ENCODE data around the gene HES4.

HES4 gene

DNA sequence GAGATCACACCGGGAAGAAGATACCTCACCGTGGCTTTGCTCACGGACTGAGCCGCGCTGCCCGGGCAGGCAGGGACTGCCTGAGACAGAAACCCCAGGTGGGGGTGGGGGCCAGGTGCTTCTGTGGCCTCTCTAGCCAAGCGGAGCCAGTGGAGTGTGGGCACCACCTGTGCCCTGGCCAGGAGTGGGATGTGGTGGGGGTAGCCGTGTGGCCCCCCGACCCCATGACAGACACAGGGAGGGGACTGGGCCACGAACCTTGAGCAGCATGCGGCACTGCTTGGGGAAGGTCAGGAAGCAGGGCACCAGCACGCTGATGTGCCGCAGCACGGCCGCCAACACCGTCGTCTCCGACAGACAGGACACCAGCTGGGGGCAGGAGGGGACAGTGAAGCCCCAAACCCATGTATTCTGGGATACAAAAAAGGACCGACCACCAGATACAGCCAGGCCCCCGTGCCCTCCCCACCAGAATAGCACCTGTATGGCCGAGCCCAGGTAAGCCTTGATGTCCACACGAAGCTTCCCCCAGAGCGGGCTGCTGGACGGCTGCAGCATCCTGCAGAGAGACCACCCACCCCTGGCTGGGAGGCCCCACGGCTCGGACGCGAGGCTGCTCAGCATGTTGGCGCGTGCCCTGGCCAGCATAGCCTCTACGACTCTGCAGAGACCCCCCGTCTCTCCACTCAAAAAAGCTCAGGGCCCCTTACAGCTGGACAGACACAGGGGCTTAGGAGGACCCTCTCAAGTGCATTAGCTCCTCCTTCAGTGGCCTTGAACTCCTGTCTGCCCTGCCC, 46.2 kb downstream of the HES4 start:
- in situ Hi-C loops (cut with MboI; ENCODE audit: low sequenced_read_pairs): no loop called here

DNA sequence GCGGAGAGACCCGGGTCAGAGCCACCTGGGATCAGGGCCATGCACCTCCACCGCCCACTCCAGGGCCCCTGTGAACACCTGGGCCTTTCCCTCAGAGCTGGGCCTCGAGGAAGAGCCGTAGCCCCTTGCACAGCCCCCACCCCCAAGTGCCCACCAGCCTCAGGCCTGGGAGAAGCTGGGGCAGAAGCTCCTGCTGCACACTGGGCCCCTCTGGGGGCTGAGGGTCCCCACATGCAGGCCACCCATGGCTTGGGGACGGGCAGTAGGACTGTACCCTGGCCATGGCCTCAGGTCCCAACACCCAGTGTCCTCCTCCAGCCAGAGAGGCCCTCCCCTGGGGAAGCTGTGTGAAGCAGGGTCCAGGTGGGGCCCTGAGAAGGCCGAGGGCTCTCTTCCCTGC, 47.3 kb downstream of the HES4 start:
- in situ Hi-C loops (cut with MboI; ENCODE audit: low sequenced_read_pairs): no loop called here

DNA sequence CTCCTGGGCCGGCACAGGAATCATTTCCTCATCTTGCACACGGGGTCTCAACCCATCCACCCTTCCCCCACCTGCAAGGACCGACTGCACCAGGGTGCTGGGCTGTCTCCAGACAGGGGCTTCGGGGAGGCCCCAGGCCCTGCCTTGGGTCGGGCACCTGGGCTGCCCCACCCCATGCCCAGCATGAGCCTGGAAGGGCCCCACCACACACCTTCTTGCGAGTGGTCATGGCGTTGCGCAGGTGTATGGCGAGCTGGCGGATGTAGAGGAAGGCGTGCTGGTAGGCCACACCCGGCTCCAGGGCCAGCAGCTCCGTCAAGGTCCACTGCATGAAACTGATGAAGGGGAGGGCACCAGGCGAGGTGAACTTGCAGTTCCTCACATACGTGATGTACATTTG, 47.7 kb downstream of the HES4 start:
- in situ Hi-C loops (cut with MboI; ENCODE audit: low sequenced_read_pairs): no loop called here

DNA sequence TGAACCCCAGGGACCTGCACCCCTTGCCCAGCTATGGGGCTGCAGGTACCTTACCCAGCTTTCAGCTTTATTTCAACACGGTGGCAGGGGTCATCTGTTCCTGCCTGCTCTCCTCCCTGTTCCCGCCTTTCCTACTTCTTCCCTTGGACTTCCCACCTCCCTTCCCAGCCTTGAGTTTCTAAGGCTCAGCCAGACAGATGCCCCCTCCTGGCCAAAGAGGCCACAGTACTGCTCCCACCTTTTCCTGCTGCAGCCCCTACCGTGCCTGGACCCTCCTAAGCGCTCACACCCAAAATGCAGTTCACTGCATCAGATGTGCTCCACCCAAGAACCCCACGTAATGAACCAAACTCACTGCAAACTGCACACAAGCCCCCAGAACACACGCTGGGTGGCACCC, 48.5 kb downstream of the HES4 start:
- in situ Hi-C loops (cut with MboI; ENCODE audit: low sequenced_read_pairs): no loop called here

DNA sequence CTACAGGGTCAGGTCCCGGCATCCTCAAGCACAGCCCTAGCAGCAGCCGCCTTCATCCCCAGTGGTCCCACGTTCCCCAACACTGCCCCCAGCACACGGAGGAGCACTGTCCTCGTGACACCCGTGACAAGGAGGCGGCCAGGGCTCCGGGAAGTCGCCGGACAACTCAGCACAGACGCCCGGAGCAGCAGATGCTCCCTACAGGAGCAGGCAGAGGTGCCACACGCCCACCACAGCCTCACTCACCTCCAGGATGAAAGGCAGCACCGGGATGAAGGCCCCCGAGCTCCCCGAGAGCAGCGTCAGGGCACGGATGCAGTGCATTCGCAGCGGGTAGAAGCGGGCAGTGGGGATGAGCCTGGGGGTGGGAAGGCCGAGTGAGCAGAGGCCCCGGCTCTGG, 49.0 kb downstream of the HES4 start:
- in situ Hi-C loops (cut with MboI; ENCODE audit: low sequenced_read_pairs): no loop called here

DNA sequence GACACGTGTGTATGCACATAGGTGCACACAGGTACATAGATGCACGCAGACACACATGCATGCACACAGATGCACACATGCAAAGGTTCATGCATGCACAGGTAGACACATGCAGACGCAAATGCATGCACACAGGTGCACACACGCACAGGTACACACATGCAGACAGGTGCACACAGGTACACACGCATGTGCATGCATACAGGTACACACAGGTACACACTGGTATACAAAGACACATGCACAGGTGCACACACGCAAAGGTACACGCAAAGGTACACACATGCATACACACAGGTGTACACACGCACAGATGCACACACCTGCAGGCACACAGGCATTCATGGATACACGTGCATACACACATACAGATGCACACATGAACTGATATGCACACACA, 49.6 kb downstream of the HES4 start:
- in situ Hi-C loops (cut with MboI; ENCODE audit: low sequenced_read_pairs): no loop called here
